Fibroblast of skin of scalp (primary cell): Measurements from ENCODE around the gene AKAP12.

Experiments
- DNase-seq: peaks from one replicate; pipeline ENCODE4 v3.0.0-alpha.2; 2013

AKAP12 gene

GRCh38 chr6:151385177-151385576 lies 145.4 kb downstream of the AKAP12 start:
- DNase-seq: no peak

- DNase-seq: peak; percentile 85
Measured at GRCh38 chr6:151387175-151387970, 147.6 kb downstream of the AKAP12 start.

- no peak for DNase-seq
Measured at GRCh38 chr6:151388236-151388635, 148.5 kb downstream of the AKAP12 start.

DNA sequence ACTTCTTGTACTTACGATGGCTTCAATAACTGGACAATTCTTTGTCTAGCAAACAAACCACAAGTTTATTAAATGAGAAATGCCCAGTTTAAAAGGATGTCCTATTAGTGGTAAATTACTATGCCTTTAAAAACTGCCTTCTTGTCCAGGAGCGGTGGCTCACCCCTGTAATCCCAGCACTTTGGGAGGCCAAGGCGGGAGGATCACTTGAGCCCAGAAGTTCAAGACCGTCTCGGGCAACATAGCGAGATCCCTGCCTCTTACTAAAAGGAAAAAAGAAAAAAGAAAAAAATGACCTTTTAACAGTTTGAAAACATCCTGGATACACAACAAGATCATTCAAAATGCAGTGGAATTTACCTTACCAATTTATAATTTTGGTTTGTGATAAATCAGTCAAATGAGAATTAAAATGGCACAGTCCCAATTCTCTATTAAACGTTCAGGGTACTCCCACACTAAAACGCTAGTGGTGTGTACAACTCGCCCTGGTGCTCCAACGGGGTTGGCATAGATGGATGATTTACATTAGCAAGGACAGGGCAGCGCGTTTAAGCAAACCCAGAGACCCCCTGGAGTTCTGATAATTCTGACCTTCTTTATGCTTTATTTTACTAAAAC lies 149.3 kb downstream of the AKAP12 start:
- no peak for DNase-seq

DNA sequence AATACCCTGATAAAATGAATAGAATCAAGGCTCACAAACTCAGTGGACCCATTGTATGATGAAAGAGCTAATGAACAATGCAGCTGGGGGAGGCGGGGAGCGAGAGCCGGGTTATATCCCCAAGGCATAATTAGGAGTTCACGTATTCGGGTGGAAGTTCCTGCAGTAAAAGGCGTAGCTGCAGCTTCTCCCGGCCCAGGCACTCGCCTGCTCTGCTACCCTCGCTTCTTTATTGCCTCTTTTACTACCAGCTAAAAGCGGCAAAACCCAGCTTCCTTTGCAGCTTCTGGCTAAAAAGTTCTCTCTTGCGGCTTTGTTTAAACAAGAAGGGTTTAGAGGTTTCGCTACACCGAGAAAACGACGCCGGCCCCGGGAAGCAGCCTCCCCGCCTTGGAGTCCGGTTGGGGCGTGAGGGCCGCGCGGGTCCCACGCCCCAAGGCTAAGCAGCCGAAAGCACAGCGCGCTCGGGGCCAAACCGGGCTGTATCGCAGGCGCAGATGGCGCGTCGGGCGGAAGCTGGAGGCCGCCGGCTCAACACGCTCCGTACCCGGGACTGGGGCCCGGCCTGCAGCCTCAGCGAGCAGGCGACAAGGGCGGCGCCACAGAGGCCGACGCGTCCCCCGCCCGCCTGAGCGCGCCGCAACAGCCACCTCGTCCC lies 150.0 kb downstream of the AKAP12 start:
- peak; percentile 83 for DNase-seq

GRCh38 chr6:151390276-151390850 lies 150.6 kb downstream of the AKAP12 start:
- DNase-seq: peak; percentile 100

GRCh38 chr6:151390851-151391470 lies 151.2 kb downstream of the AKAP12 start:
- peak; percentile 81 for DNase-seq

DNA sequence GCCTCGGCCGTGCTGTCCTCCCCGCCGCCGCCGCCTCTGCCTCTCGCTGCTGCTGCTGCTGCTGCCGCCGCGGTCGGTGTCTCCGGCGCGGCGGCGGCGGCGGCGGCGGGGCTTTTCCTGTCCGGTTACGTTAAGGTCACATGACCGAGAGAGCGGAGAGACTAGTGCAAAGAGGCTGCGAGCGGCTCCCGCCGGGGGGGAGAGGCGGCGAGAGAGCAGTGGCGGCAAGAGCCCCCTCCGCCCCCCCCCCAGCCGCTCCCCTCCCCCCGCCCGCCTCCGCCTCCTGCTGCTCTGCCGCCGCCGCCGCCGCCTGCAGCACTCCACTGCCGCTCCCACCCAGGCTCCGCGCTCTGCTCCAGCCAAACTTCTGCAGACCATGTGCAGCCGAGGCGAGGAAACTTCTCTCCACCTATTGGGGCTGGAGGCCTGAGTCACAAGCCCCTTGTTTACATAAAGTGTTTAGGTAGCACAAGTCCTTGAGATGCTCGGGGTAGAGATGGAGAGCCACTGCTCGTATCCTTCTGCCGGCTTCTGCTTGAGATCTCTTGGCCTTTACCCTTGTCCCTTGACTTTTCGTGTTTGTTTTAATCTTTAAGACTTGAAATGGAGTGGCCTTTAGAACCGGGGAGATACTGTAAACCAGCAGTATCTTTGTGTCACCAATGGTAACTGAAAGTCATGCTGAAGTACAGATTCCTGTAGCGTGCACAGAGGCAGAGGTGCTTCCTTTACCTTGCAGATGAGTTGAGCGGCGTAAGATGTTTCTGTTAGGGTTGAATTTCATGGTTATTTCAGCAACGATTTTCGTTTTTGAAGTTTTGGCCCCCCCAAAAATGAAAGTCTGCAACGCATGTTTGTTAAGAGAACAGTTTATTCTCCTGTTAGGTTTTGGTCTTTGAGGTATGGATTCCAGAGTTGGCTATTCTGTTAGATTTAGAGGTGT lies 152.0 kb downstream of the AKAP12 start, which contains the start of gene ZBTB2:
TSS of gene ZBTB2 (minus strand) at position 89 of the 943 bp plus-strand sequence. CDS start 17,922 bp downstream, outside the sequence.
- peak; percentile 73 for DNase-seq

GRCh38 chr6:151392427-151392826 lies 152.7 kb downstream of the AKAP12 start:
- no peak for DNase-seq

- DNase-seq: no peak
Measured at GRCh38 chr6:151393410-151393809, 153.6 kb downstream of the AKAP12 start.

DNA sequence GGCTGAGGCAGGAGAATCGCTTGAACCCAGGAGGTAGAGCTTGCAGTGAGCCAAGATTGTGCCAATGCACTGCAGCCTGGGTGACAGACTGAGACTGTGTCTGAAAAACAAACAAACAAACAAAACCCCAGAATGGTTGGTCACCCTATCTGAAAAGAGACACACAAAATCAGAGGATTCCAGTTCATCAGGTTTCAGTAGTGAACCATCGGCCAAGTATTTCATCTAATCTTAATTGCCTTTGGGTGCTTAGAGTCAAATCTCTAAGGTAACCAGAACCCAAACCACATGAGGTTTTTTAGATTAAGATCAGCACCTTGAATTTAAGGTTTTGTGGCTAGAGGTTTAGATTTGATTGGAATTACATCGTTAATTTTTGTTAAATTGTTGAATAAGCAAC lies 159.9 kb downstream of the AKAP12 start:
- no peak for DNase-seq

GRCh38 chr6:151400473-151400872 lies 160.7 kb downstream of the AKAP12 start:
- peak; percentile 73 for DNase-seq

- DNase-seq: no peak
Measured at GRCh38 chr6:151402228-151402627, 162.5 kb downstream of the AKAP12 start.

DNA sequence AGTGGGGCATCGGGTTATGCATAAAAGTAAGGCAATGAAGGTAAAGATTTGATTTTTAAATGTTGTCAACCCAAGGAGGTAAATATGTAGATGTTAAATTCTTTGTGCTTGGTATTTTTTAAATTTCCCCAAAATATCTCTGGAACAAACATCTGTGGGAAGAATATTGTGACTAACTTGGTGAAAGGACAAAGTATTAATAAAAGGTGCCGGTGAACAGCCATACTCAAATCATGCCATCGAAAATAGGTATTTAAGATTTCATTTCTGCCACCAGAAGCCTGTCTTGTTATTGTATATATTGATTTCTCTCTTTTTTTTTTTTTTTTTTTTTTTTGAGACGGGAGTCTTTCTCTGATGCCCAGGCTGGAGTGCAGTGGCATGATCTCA lies 164.1 kb downstream of the AKAP12 start:
- DNase-seq: no peak
